Coronary artery (tissue), 2 donors: Measurements from ENCODE around the gene SAMD1.
"Not testable (repeated sequence)": the region's sequence is repeated elsewhere in the genome, so short reads cannot be mapped to it uniquely, and the experiment has no call there.

Source experiments
- DNase-seq: peaks from one replicate; pipeline ENCODE4 v3.0.0-alpha.2; 2017; ENCODE audit warnings: low spot score
- H3K27ac ChIP-seq, 2 donors: fragments of 200-600 bp; sonication (generic); one replicate each; pipeline ENCODE4 v1.5.1; 2016 to 2019
- H3K4me3 ChIP-seq: fragments of 200-600 bp; sonication (generic); 2 replicates; pipeline ENCODE4 v1.5.1; 2016; ENCODE audit warnings: mild to moderate bottlenecking, moderate library complexity
- CTCF ChIP-seq: fragments of 200-600 bp; sonication (generic); IDR thresholded peaks from one replicate; pipeline ENCODE4 v1.5.1; 2019; ENCODE audit warnings: antibody characterized with exemption

SAMD1 gene

DNA sequence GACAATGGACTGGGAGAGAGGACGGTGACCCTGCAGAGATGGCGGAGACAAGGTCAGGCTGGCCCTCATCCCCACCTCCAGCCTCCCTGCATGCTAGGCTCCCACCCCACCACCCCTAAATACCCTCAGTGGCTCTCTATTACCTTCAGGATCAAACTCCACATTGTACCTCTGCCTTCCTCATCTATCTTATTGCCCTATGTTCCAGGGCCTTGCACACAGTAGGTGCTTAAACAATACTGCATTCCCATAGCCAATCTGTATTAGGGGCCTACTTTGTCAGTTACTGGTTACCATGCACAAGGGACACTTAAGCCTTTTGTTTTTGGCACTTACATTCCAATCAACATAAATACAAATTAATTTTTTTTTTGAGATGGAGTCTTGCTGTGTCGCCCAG is 35.2 kb downstream of the SAMD1 start:
- no peak overlapping the region for H3K4me3 ChIP-seq
- no peak overlapping the region for H3K27ac ChIP-seq
- DNase-seq, result no peak
- TF ChIP-seq CTCF, result no peak

DNA sequence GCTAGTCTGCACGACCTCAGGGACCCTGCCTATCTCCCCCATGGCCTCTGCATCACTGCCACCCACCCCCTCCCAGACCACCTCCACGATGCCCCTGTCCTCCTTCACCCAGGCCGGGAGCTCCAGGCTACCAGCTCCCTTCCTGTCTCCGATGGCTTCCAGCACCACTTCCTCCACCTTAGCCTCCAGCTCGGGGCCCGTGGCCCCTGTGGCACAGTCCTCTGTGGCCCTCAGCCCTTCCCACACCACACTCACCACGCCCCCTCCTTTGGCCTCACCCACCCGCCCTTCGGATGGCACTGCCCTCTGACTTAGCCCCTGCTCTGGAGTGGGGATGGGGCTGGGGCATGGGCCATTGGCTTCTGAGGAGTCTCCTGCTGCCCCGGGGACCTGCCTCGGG is 35.8 kb downstream of the SAMD1 start:
- Histone ChIP-seq H3K4me3 (no peak overlapping the region), H3K27ac (no peak overlapping the region)
- no peak for TF ChIP-seq CTCF
- DNase-seq, result no peak

- no peak overlapping the region for H3K4me3 ChIP-seq
- no peak for DNase-seq
- TF ChIP-seq CTCF, result no peak
- no peak overlapping the region for H3K27ac ChIP-seq
These were observed 36.5 kb downstream of the SAMD1 start for GRCh38 chr19:14054099-14054498.

DNA sequence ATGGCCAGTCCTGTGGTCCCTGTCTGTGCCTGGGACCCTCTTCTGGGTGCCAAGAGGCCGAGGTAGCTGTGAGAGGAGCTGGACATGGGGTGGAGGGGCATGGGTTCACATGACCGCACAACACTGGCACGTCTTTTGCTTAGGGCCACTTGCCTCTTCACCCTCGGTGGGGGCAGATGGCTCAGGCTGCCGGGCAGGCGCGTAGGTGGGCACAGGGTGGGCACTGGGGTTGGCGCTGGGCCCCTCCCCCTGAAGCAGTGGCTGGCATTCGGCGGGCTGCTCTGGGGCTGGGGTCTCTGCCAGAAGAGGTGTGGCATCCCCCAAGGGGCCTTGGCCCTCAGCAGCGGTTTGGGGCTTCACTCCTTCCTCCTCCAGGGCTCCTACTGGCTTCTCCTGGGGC is 37.1 kb downstream of the SAMD1 start:
- no peak overlapping the region for H3K4me3 ChIP-seq
- DNase-seq, result no peak
- no peak for TF ChIP-seq CTCF
- H3K27ac ChIP-seq, result no peak overlapping the region

- TF ChIP-seq CTCF, result no peak
- no peak for DNase-seq
- H3K27ac ChIP-seq, result no peak overlapping the region
- no peak overlapping the region for H3K4me3 ChIP-seq
These were observed 37.5 kb downstream of the SAMD1 start for GRCh38 chr19:14053032-14053431.

GRCh38 chr19:14052470-14052869 is 38.1 kb downstream of the SAMD1 start:
- no peak overlapping the region for H3K27ac ChIP-seq
- H3K4me3 ChIP-seq, result no peak overlapping the region
- no peak for TF ChIP-seq CTCF
- DNase-seq, result no peak

DNA sequence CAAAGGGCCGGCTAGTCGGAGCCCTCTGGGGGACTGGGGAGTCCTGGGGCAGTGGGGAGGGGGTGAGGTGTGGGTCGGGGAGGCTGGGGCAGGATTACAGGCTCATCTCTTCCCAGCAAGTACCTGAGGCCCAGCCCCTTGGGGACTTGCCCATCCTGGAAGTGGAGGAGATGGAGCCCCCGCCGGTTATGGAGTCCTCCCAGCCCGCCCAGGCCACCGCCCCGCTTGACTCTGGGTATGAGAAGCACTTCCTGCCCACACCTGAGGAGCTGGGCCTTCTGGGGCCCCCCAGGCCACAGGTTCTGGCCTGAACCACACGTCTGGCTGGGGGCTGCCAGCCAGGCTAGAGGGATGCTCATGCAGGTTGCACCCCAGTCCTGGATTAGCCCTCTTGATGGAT is 38.6 kb downstream of the SAMD1 start:
- TF ChIP-seq CTCF, result no peak
- Histone ChIP-seq H3K27ac (no peak overlapping the region), H3K4me3 (no peak overlapping the region)
- DNase-seq, result no peak

- not testable (repeated sequence) for H3K27ac ChIP-seq, DNase-seq, H3K4me3 ChIP-seq
These were observed 39.6 kb downstream of the SAMD1 start for GRCh38 chr19:14050961-14051360.
